Measurements from ENCODE around the gene ABLIM2.

The ABLIM2 gene

GRCh38 chr4:8135666-8136065 lies 22.9 kb downstream of the ABLIM2 start:
- no peak for DNase-seq

- no peak for DNase-seq
These were observed 24.6 kb downstream of the ABLIM2 start for GRCh38 chr4:8133897-8134563.

- no peak for DNase-seq
These were observed 25.5 kb downstream of the ABLIM2 start for GRCh38 chr4:8132947-8133705.

- DNase-seq, result no peak
These were observed 26.2 kb downstream of the ABLIM2 start for GRCh38 chr4:8132400-8132799.

- DNase-seq, result no peak
These were observed 26.8 kb downstream of the ABLIM2 start for GRCh38 chr4:8131826-8132225.

- no peak for DNase-seq
These were observed 27.4 kb downstream of the ABLIM2 start for GRCh38 chr4:8131210-8131609.

- DNase-seq, result no peak
These were observed 28.1 kb downstream of the ABLIM2 start for GRCh38 chr4:8130346-8131066.

- no peak for DNase-seq
These were observed 28.8 kb downstream of the ABLIM2 start for GRCh38 chr4:8129785-8130184.

- DNase-seq, result no peak
These were observed 29.5 kb downstream of the ABLIM2 start for GRCh38 chr4:8129136-8129535.

GRCh38 chr4:8128100-8128856 lies 30.3 kb downstream of the ABLIM2 start:
- no peak for DNase-seq

GRCh38 chr4:8127051-8127826 lies 31.4 kb downstream of the ABLIM2 start:
- DNase-seq, result no peak

GRCh38 chr4:8126523-8126922 lies 32.1 kb downstream of the ABLIM2 start:
- no peak for DNase-seq

GRCh38 chr4:8125526-8126056 lies 33.0 kb downstream of the ABLIM2 start:
- DNase-seq, result no peak

- no peak for DNase-seq
These were observed 34.7 kb downstream of the ABLIM2 start for GRCh38 chr4:8123870-8124269.

- no peak for DNase-seq
These were observed 35.2 kb downstream of the ABLIM2 start for GRCh38 chr4:8123389-8123788.

- DNase-seq, result no peak
These were observed 35.9 kb downstream of the ABLIM2 start for GRCh38 chr4:8122746-8123145.

GRCh38 chr4:8121292-8122015 lies 37.2 kb downstream of the ABLIM2 start:
- DNase-seq, result no peak

- DNase-seq, result no peak
These were observed 38.1 kb downstream of the ABLIM2 start for GRCh38 chr4:8120501-8120900.

GRCh38 chr4:8119877-8120276 lies 38.7 kb downstream of the ABLIM2 start:
- no peak for DNase-seq

GRCh38 chr4:8118531-8118930 lies 40.1 kb downstream of the ABLIM2 start:
- DNase-seq, result no peak

GRCh38 chr4:8118035-8118434 lies 40.6 kb downstream of the ABLIM2 start:
- DNase-seq, result no peak

Data from T1000 (cell line).